ENCODE measurements around the gene CLMN. TPM values are rescaled to one million over a fixed set of nuclear protein-coding genes. Genes with fewer than 3 reads are reported as not detected.
"Not testable (repeated sequence)": the region's sequence is repeated elsewhere in the genome, so short reads cannot be mapped to it uniquely, and the experiment has no call there.

The CLMN gene
- total RNA-seq, 1 donor from 2014 or later: 0.78 TPM

- DNase-seq: no peak
Observed at GRCh38 chr14:95191445-95192199, 128.1 kb downstream of the CLMN start.

- no peak for DNase-seq
Observed at GRCh38 chr14:95190857-95191256, 128.9 kb downstream of the CLMN start.

DNA sequence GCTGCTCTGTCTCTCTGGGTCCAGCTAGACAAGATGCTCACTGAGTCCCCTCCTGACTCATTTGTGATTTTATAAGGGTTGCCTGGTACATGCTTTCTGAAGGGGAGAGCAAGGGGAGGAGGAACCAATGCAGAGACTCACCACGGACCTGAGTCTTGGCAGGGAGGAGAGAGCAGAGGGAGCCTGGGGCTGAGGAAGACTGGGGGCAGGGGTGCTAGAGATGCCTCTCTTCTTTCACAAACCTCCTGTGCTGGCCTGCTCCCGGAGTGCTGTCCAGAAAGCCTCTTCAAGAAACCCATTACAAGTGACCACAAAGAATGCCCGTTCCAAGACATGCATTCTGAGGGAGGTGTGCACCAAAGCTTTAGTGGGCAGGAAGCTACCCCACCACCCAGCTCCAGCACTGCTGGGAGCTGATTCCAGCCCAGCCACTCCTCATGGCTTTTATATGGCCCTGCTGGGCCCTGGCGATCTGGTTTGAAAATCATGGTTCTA, 129.3 kb downstream of the CLMN start:
- DNase-seq: no peak

- no peak for DNase-seq
Observed at GRCh38 chr14:95189367-95190132, 130.2 kb downstream of the CLMN start.

DNA sequence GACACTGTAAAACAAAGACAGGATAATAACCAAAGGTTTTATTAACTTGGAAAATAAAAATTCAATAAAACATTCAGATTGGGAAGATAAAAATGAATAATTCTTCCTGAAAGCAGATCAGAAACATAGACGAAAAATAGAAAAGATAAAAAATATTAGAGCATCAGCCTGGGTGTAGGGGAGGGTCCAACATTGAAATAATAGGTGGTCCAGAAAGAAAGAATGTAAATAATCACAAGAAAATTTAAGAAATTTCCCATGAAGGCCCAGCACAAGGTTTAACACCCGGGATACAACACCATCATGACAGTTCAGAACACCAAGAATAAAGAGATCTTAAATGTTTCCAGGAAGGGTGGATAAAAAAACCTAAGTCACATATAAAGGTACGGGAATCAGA, 131.3 kb downstream of the CLMN start:
- DNase-seq: no peak

DNA sequence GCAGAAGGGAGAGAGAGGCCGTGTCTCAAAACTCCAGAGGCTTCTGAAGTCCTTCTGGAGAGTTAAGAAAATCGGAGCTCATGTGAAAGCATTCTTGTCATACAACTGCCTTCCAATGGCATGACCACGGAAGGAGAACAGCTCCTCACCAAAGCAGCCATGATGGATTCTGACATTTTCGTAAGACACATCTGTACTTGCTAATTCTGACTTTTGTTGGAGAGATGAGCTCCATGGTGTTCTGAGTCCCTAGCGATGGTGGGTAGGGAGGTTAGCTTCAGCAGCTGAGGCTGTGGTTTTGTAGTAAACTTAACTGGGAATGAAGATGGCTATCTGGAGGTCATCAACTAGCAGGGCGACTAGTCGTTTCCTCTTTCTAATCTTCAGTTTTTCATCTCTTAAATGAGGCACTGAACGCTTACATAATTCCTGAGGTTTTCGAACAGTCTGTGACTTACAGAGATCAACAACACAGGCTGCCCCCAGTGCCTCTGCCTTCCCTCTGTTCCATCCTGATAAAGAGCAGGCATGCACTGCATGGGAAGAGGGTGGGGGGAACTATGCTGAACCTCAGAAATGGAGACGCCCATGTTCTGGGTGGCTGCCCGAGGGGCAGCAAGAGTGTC, 133.8 kb downstream of the CLMN start:
- DNase-seq: no peak

GRCh38 chr14:95185033-95185766, 134.5 kb downstream of the CLMN start:
- no peak for DNase-seq

GRCh38 chr14:95184413-95184790, 135.3 kb downstream of the CLMN start:
- DNase-seq: no peak

- DNase-seq: no peak
Observed at GRCh38 chr14:95183532-95184412, 135.9 kb downstream of the CLMN start.

DNA sequence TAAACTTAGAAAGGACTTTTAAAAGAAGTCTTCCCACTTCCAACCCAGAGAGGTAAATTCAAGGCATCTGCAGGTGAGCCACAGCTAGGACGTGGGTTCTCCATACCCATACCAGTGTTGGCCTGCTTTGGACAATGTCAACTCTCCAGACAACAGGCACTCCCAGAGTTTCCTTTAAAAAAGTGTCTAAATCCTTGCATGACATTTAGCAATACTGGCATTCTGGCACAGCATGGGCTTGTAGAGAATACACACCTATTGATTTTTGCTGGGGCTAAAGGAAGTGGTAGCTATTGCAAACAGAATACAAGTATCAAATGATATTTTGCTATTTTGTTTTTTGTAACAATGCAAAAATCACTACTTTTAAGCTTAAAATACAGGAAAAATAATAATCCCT, 136.6 kb downstream of the CLMN start:
- no peak for DNase-seq

- no peak for DNase-seq
Observed at GRCh38 chr14:95182379-95182778, 137.3 kb downstream of the CLMN start.

DNA sequence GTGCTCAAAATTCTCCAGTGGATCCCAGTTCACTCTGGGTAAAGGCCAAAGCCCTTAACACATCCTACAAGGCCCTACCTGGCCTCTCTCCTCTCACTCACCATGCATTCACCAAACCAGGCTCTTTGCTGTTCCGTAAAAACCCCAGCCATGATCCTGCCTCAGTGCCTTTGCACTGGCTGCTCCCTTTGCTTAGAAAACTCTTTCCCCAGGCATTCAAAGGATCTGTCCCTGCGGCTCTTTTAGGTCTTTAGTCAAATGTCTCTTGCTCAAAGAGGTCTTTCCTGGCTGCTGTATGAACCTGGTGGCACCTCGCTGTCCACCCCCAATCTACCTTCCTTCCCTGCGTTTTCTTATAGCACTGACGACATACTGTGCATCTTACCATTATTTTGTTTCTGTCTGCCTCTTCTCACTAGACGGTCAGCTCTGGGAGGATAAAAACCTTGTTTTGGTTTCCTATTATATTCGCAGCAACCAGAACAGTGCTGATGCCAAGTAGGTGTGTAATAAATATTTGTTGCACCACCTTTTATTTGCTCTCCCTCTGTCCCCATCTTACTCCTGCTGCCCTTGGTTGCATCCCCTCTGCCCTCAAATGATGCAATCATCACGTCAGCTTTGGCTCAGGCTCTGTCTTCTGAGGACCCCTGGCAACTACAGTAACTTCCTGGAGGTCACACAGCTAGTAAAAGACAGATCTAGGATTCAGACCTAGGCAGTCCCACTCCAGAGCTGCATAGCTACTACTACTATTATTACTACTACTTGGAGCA, 138.6 kb downstream of the CLMN start:
- DNase-seq: no peak

DNA sequence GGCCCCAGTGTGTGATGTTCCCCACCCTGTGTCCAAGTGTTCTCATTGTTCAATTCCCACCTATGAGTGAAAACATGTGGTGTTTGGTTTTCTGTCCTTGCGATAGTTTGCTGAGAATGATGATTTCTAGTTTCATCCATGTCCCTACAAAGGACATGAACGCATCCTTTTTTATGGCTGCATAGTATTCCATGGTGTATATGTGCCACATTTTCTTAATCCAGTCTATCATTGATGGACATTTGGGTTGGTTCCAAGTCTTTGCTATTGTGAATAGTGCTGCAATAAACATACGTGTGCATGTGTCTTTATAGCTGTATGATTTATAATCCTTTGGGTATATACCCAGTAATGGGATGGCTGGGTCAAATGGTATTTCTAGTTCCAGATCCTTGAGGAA, 144.0 kb downstream of the CLMN start:
- not testable (repeated sequence) for DNase-seq

DNA sequence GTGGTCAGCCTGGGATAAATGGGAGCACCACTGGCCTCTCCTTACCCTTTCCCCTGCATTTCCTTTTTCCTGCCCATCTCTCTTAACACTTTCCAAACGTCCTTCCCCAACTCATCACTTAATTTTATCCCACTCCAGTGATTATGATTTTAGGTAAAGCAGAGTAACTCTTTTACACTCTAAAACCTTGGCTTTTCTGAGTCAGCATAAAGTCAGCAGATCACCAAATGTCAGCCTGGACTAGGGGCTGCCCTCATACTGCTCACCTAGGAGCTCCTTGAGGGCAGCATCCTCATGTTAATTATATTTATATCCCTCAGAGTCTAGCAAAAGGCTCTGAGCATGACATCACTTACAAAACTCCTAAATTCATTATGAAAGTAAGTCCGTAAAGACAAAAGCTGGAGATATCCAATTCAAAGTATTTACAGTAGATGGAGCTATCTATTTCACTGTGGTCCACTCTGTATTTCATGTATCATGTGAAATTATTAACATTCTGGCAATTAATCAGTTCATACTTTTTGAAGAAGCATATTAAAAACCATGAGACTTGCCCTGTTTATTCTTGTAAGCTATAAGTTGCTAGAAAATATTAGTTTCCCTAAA, 145.4 kb downstream of the CLMN start:
- no peak for DNase-seq

DNA sequence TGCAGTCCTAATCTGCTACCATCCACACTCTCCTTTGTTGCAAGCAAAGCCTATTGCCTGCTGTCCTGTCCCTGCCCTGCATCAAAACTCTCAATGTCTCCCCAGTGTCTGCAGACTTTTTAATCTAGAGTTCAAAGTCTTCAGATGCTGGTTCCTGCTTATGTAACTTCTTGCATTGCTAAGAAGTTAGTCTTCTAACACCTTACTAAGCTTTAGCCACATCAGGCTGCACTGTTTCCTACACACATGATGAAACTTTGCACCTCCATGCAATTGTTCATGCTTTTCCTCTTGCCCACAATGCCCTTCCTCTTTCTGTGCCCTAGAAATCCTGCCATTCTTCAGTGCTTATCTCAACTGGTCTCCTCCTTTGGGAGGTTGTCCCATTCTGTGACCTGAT, 146.2 kb downstream of the CLMN start:
- DNase-seq: no peak

DNA sequence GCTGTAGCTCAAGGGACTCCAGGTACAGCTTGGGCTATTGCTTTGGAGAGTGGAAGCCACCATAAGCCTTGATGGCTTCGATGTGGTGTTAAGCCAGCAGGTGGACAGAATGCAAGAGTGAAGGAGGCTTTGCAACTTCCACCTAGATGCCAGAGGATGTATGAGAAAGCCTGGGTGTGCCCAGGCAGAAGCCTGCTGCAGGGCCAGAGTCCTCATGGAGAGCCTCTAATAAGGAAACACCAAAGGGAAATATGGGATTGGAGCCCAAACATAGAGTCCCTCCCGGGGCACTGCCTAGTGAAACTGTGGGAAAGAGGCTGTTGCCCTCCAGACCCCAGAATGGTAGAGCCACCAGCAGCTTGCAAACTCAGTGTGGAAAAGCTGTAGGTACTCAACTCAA, 152.5 kb downstream of the CLMN start:
- DNase-seq: no peak

DNA sequence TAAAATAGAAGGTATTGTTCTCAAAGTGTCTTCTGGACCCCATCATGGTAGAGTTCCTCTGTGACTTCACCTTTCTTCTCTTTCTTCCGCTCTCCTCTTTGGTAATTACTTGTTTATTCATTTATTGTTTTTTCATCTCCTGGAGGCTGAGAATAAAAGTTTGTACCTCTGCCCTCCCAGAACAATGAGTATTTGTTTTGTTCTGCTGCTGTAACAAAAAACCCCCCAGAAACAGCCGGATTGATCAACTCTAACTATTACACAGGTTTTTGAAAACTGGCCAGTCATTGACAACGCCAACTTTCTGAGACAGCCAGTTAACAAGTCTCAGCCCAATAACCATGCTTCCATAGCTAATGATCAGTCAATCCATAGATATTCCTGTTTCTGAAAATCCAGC, 154.2 kb downstream of the CLMN start:
- no peak for DNase-seq

GRCh38 chr14:95164506-95164905, 155.2 kb downstream of the CLMN start:
- no peak for DNase-seq

- no peak for DNase-seq
Observed at GRCh38 chr14:95163666-95164065, 156.0 kb downstream of the CLMN start.

GRCh38 chr14:95163132-95163531, 156.6 kb downstream of the CLMN start:
- DNase-seq: no peak

Measured in occipital lobe (tissue), 2 donors.